SKM-1 (cell line): ENCODE measurements around the gene KCNH2.

Experiments used
- DNase-seq: peaks from one replicate; lab custom pipeline; 2025; ENCODE audit not compliant: unreplicated experiment; lab: John Stamatoyannopoulos, UW

Gene KCNH2

DNA sequence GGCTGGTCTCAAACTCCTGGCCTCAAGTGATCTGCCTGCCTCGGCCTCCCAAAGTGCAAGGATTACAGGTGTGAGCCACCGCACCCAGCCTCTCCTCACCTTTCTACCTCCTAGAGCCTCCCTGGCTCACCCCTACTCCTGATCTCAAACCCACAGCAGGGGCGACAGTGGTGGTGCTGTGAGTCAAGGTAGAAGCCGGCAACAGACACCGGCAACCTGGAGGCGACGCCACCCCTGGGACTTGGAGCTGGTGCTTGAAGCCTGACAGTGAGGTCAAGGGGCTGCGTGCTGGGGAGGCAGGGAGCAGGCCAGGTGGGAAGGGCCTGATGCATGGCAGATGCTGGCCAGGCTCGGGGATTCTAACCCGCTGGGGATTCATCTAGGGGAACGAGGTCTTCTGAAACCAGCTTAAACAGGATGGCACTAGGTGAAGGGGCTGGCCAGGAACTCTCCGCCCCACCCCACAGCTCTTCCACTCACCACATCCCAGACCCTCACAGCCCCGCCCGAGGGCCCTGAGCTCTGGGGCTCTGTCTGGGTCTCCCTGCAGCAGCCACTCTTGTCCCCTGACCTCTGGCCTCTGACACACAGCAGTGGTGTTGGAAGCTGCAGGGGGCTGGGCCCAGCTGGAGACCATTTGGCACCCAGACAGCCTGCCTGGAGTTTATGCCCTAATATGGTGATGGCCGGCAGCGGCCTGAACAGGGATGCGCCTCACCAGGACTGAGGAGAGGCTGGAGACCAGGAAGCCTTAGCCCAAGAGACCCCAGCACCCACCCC, 16.4 kb downstream of the KCNH2 start:
- DNase-seq, result no peak

DNA sequence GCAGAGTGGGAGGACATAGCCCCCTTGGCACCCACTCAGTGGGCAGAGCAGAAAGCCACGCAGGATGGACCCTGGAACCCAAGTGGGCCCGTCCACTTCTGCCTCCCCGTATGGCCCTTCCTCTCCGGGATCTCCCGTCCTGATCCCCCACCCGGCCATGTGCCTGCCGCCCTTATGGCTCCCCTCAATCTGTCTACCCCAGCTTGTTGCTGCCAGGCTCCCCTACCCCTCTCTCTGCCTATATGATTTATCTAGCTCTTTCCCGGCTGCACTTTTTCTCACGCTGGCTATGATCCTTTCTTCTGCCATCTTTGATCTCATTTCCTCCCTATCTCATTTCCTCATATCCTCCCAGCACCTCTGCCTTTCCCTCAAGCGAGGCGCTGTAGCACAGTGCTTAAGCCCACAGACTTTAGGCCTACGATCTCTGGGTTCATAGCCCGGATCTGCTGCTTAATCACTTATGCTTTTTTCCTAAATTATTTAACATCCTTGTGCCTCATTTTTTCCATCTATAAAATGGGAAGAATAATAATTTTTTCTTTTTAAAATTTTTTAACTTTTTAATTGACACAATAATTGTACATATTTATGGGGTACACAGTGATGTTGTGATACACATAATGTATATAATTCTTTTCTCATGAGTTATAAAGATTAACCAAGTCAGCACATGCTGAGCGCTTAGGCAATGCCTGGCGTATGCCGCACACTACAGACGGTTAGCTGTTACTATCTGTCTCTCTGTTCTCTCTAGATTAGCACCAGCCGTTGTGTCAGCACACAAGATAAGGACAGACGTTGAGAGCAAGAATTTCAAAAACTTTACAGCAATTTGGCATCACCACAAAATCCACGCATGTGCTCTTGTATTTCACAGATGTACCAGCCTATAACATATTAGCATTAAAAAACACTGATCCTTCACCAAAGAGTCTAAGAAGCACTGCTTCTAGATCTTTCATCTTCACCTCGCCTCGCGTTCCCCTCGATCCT, 18.1 kb downstream of the KCNH2 start:
- DNase-seq, result no peak

DNA sequence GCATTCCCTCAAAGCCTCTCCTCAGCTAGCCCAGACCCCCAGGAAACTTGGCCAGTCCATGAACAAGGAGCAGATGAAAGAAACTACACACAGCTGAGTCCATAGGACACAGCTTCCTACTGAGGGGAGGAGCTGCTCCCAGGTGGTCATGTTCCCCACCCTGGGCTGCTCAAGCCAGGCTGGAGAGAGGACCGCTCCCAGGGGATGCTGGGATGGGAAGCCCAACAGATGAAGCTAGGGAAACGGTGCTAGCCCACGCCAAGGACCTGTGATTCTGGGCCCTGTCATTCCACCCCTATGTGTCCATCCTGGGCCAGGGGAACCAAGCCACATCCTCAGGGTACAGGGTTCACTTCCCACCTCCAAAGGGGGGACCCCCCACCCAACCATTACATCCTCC, 19.0 kb downstream of the KCNH2 start:
- DNase-seq, result no peak

DNA sequence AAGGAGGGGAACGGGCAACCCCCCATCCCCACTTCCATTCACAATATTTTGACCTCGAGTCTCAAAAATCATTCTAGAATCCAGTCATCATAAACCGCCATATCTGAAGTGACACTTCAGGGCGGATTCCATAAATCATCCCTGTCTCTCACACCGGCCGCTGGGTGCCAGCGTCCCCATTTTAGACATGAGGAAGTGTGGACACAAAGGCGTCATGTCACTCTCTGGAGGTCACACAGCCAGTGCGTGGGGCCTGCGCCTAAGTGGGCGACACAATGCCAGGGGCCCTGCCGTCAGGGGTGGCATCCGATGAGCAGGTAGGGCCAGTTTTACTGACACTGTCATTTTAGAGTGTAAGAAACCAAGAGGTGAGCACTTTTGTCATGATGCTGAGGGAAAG, 19.5 kb downstream of the KCNH2 start:
- DNase-seq, result no peak

DNA sequence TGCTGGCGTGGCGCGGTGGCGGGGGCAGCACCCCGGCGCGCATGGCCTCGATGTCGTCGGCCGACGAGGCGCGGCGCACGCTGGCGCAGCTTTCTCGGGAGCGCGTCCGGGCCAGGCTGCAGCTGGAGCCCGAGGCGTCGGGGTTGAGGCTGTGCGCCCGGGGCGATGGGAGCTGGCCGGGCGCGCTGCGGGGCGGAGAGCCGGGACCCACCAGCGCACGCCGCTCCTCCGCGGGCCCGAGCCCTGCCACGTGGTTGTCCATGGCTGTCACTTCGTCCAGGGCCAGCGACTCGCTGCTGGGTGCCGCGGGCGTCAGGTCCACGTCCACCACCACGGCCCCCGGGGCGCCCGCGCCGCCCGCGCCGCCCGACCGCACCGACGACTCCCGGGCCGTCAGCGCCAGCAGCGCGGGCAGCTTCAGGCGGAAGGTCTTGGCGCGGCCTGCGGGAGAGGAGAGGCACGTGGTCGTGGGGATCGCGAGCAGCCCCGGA, 20.0 kb downstream of the KCNH2 start:
- no peak for DNase-seq

DNA sequence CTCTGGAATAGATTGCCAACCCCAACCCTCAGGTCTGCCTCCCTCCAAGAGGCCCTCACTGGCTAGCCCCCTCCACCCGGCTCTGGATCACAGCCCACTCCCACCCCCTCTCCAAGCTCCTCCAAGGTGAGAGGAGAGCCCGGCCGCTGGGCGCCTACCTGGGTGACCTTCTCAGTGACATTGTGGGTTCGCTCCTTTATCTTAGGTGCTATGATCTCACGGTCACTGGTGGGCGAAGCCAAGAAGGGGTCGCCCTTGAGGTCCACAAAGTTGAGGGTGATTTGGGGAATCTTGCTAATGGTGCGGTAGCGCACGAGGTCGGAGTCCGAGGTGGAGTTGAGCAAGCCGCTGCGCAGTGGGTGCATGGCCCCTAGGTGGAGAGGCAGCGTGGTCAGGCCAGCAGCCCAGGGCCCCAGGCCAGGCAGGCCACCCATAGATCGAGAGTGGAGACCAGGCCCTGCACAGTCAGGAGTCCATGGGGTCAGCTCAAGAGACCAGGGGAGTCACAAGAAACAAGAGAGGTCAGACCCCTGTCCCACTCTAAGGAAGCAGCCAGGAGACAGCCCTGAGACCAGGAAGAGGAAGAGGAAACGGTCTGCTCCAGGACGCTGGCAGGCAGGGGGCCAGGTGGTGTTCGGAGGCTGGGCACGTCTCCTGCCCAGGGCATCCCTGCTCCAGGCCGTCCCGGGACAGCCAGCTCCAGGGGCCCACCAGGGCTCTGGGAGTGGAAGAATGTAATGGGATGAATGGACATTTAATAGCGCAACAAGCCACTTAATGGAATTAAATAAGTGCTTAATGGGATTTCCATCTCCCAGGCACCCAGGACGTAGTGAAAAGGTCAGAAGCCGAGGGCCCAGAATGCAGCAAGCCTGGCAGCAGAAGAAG, 20.7 kb downstream of the KCNH2 start:
- no peak for DNase-seq

DNA sequence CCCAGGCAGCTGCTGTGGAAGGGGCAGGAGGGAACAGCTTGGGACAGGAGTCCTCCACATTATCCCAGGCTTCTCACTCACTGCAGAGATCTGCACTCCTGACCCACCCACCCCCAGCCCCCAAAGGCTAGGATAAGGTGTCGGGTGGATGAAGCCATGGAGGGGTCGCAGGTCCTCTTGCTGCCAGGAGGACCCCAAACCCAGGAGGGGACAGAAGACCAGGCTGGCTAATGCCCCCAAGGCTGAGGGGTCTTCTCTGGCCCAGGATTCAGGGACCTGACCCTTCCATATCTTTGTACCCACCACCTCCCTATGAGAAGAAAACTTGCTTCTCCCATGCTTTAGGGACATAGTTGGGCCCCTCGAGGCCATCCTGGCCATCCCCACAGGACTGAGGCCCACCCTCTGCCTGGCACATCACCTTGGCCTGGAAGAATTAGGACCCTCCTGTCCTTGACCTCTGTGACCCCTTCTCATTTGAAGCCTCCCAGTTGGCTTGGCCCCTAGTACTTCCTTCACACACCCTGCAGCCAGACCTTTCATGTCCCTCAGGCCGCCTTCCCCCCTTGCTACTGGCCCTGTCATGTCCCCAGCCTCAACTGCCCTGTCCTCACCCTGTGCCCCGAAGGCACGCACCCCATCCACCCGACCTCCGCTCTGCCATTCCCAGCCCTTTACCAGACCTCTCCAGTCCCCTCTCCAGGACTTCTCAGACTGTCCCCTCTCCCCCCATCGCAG, 21.6 kb downstream of the KCNH2 start:
- no peak for DNase-seq

DNA sequence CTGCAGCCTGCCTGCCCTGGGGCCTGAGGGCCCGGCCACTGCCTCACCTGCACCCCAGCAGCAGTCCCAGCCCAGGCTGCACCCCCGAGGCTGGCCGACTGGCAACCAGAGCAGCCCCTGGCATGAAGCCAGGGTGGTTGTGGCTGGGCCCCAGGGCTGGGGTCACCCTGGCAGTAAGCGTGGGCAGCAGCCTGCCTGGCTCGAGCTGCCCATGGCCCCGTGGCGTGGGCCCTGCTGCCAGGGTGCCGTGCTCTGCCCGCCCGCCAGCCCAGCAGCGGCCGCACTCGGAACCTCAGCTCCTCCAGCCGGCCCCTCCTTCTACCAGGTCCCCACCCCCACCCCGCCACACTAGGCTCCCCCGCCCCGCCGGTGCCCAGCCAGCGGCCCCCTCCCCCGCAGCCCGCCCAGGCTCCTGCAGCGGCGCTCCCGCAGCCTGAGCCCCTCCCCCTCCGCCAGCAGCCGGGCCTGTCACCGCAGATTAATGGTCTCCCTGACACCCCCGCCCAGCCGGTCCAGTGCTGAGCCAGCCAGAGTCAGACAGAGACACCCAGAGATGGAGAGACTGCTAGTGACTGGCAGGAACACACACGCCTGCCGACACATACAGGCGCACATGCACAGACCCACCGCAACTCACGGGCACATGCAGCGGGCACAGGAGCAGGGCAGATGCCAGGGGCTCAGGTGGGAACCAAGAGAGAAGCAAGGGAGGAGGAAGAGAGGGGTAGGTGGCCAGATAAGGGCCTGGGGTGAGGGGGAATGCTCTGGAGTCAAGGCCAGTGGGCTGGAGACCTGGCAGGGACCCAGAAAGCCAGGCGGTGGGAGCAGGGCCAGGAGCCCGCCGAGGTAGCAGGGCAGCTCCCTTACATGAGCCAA, 22.4 kb downstream of the KCNH2 start:
- DNase-seq, result no peak

DNA sequence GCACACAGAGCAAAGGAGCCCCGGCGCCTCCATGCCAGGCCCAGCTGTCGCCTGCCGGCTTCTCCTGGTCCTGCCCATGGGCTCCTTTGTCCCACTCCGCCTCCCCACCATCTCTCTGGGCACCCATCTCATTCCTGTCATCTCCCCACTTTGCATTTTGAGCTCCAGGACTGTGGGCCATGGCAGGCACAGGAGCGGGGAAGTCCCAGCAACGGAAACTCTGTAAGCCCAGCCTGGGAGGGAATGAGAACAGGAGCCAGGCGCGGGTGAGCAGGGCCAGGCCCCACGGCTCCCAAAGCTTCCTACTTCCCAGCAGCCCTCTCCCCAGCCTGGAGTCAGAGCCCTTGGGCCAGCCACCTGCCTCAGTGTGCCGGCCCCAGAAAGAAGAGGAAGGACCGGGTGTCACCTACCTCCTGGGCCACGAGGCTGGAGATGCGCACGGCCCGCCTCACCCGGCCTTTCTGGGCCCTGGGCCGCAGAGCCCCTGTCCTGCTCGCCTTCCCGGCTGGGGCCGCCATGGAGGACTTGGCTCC, 23.1 kb downstream of the KCNH2 start:
- DNase-seq, result no peak

DNA sequence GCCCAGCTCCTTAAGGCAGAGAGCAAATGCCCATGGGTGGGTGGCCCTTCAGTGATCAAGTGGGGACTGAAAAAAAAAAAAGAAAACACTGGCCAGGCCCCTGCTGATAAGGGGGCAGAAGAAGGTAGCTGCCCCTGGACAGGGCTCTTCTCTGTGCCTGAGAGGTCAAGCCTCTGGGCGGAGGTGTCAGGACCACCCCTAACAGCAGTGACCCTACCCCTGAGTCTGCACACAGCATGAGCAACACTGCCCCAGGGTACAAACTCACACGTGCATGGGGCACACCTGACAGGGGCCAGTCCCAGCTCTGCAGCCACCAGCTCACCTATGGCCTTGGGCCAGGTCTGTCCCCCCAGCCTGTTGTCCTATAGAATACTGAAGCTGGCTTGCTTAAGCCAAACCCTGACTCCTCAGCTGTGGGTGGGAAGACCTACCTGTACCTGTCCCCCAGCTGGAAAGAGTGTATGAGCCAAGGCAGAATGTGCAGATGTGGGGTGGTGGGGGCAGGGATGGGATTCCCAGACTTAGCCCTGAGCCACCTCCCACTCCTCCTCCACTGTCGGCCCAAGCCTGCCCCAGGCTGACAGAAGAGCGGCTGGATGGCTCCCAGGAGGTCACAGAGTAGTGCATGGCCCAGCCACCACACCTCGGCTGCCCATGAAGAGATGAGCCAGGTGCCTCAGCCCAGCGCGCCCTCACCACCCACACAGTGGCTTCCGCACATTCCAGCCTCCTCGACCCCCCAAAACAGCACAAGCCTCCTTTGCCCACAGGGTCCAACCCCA, 23.7 kb downstream of the KCNH2 start:
- DNase-seq, result no peak

DNA sequence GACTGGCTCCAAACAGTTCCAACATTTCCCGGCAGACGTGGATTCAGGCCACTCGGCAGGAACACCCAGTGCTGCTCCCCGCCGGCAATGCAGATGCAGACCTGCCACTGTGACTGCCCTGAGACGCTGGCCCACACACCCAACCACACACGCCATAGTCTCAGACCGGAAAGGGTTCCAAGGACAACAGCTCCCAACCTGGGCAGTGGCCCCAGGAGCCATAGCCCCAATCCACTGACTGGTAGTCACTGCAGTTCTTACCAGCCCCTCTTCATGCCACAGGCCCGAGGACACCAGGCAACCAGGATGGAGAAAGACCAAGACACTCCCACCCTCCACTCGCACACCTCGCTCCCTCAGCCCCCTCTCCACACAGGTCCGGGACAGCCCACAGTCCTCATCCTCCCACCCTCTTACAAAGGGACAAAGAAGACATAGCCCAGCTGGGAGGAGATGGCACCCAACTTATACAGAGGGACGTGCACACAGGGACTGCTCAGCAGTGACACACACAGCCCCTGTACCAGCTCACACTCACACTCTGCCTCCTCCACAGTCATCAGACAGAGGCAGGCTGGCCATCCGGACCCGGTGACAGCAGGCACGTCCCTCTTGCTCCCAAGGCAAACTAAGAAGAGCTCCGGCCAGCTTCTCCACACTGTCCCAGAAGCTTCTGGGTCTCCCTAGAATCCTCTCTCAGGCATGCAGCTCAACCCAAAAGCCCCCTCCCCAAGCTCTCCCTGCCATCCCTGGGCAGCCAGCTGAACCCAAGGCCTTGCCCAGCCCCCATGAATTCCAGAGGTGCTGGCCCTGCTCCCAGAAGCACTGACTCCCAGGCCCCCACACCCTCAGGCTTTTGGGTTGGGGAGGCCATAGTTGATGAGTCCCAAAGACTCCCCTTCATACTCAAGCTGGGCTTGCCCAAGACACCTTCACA, 24.8 kb downstream of the KCNH2 start:
- DNase-seq, result no peak

DNA sequence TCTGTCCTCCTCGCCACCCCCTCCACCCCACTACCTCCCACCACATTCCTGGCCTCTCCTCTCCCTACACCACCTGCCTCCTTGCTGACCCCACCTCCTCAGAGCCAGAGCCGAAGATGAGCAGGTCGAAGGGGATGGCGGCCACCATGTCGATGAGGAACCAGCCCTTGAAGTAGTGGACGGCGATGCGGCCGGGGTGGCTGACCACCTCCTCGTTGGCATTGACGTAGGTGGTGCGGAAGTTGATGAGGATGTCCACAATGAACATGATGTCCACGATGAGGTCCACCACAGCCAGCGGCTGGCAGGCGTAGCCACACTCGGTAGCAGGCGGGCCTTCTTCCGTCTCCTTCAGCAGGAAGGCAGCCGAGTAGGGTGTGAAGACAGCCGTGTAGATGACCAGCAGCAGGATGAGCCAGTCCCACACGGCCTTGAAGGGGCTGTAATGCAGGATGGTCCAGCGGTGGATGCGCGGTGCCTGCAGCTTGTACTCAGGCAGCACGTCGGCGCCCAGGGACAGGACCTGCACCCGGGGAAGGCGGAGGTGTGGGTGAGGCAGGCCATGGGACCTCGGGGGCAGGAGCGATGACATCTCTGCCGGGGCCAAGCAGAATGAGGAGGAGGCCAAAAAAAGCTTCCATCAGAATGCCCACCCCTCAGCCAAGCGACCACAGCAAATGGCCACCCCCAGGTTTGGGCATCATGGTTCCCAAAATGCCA, 25.6 kb downstream of the KCNH2 start:
- no peak for DNase-seq

DNA sequence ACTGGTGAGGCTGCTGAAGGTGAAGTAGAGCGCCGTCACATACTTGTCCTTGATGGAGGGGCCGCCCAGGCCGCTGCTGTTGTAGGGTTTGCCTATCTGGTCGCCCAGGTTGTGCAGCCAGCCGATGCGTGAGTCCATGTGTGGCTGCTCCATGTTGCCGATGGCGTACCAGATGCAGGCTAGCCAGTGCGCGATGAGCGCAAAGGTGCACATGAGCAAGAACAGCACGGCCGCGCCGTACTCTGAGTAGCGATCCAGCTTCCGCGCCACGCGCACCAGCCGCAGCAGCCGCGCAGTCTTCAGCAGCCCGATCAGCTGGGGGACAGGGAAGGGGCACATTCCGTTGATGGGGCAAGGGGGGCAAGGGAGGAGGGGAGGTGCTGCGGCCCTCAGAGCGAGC, 26.6 kb downstream of the KCNH2 start:
- DNase-seq, result no peak

DNA sequence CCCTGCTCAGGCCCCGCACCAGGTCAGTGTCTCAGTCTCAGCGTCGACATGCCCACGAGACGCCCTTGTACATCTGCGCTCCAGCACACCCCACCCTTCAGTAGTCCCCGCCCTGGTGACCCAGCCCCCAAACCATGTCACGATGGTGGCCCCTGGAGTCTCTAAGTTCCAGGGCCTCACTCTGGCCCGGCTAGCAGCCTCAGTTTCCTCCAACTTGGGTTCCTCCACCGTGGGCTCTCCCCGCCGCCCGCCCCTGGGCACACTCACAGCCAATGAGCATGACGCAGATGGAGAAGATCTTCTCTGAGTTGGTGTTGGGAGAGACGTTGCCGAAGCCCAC, 27.0 kb downstream of the KCNH2 start:
- DNase-seq, result no peak

DNA sequence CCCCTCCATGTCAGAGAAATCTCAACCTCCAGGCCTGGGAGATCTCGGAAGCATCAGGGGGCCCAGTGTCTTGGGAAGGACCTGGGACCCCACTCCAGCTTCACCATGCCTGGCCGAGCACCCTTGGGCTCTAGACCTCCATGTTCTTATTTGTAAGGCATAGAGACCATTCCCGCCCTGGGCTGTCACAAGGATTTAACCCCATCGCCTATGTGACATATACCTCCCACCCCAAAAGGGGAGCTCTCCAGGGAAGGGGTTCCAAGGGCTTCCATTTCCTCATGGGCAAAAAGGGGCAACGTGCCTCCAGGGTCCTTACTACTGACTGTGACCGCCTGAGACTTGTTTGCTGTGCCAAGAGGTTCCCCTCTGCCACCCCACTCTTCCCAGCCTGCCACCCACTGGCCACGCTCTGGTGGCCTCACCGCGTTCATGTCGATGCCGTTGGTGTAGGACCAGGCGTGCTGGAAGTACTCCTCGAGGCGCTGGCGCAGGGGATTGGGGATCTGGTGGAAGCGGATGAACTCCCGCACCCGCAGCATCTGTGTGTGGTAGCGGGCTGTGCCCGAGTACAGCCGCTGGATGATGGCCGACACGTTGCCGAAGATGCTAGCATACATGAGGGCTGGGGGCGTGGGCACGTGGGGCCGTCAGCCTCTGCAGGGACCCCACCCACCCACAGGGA, 27.5 kb downstream of the KCNH2 start:
- DNase-seq, result no peak

DNA sequence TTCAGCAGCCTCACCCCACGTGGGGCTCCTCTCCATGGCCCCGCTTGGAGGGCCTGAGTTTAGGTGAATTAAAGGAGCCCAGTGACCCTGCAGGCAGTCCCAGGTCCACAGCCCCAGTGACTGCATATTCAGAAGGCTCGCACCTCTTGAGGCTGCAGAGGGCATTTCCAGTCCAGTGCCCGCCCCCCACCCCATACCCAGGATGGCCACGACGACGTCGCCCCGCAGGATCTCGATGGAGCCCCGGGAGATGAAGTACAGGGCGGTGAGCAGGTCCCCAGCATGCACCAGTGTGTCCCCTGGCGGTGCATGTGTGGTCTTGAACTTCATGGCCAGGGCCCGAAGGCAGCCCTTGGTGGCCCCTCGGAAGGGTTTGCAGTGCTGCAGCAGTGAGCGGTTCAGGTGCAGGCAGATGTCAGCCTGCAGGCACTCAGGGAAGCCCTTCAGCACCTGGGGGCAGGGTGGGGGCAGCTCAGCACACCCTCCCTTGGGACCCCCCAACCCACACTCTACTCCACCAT, 28.1 kb downstream of the KCNH2 start:
- no peak for DNase-seq
